DOHH2 (cell line): ENCODE results near the gene HTRA2.

ENCODE experiments used
- H3F3A ChIP-seq: fragments of 200-600 bp; sonication (generic), shearing (Covaris generic); 2 replicates; pipeline ENCODE4 v1.6.0; 2016; ENCODE audit warnings: antibody characterized with exemption, mild to moderate bottlenecking; ENCODE audit not compliant: control insufficient read depth, insufficient read depth
- H3K27ac ChIP-seq: fragments of 200-600 bp; sonication (generic); 2 replicates; pipeline ENCODE4 v1.5.1; 2014; ENCODE audit warnings: low read depth, mild to moderate bottlenecking, low read length, moderate library complexity
- H3K27me3 ChIP-seq: fragments of 200-600 bp; sonication (generic); 2 replicates; pipeline ENCODE4 v1.6.1; 2014; ENCODE audit warnings: mild to moderate bottlenecking, low read length, mixed read lengths; ENCODE audit not compliant: control insufficient read depth
- H3K36me3 ChIP-seq: fragments of 200-600 bp; sonication (generic); 2 replicates; pipeline ENCODE4 v1.6.1; 2014; ENCODE audit warnings: mild to moderate bottlenecking, low read length, moderate library complexity, mixed read lengths; ENCODE audit not compliant: control insufficient read depth
- H3K4me1 ChIP-seq: fragments of 200-600 bp; sonication (generic); 2 replicates; pipeline ENCODE4 v1.6.1; 2014; ENCODE audit warnings: mild to moderate bottlenecking, low read length, mixed read lengths; ENCODE audit not compliant: control insufficient read depth
- H3K4me2 ChIP-seq: fragments of 200-600 bp; sonication (generic); 2 replicates; pipeline ENCODE4 v1.6.0; 2014; ENCODE audit warnings: mild to moderate bottlenecking, low read length, moderate library complexity
- H3K4me3 ChIP-seq: fragments of 200-600 bp; sonication (generic); 2 replicates; pipeline ENCODE4 v1.5.1; 2014; ENCODE audit warnings: mild to moderate bottlenecking, low read length, mixed read lengths
- H3K79me2 ChIP-seq: fragments of 200-600 bp; sonication (generic); 2 replicates; pipeline ENCODE4 v1.6.1; 2014; ENCODE audit warnings: mild to moderate bottlenecking, low read length, mixed read lengths; ENCODE audit not compliant: control insufficient read depth
- H3K9me2 ChIP-seq: fragments of 200-600 bp; sonication (generic); replicated peaks from 2 replicates; pipeline ENCODE4 v1.6.1; 2014; ENCODE audit warnings: mild to moderate bottlenecking, low read length, mixed read lengths; ENCODE audit not compliant: control insufficient read depth
- H3K9me3 ChIP-seq: fragments of 200-600 bp; sonication (generic); 2 replicates; pipeline ENCODE4 v1.6.1; 2014; ENCODE audit warnings: antibody characterized with exemption, low read length, mixed read lengths; ENCODE audit not compliant: control insufficient read depth, insufficient read depth
- H4K20me1 ChIP-seq: fragments of 200-600 bp; sonication (generic); 2 replicates; pipeline ENCODE4 v1.6.0; 2014; ENCODE audit warnings: low read depth, mild to moderate bottlenecking, antibody characterized with exemption, low read length, moderate library complexity; ENCODE audit not compliant: control insufficient read depth, insufficient read depth
- EZH2phosphoT487 ChIP-seq: fragments of 200-600 bp; sonication (generic); IDR thresholded peaks from 2 replicates; pipeline ENCODE4 v1.6.1; 2017; ENCODE audit warnings: borderline replicate concordance, mild to moderate bottlenecking, antibody characterized with exemption, low read length, moderate library complexity, mixed read lengths
- TF ChIP-seq, protein P1 (sequence below): fragments of 200-600 bp; sonication (generic); IDR thresholded peaks from one replicate; pipeline ENCODE4 v1.5.1; 2014; ENCODE audit warnings: antibody characterized with exemption, mild to moderate bottlenecking, low read depth, low read length; ENCODE audit not compliant: poor library complexity, severe bottlenecking

HTRA2 gene

GRCh38 chr2:74532222-74532621 lies 2.5 kb downstream of the HTRA2 start:
- peaks cover under 1% of the 10 kb centered on the region for H3K27me3 ChIP-seq
- peaks cover 9% of the 10 kb centered on the region; the same call in 1 of the 2 replicates for H3F3A ChIP-seq
- peaks cover 43% of the 10 kb centered on the region for H3K79me2 ChIP-seq
- no peaks in the 10 kb centered on the region for H3K9me2 ChIP-seq
- no peaks in the 10 kb centered on the region for H3K9me3 ChIP-seq
- no peak overlapping the region for H3K4me3 ChIP-seq
- H3K4me2 ChIP-seq, result peak overlapping the region; percentile 94; the same call in 1 of the 2 replicates
- TF ChIP-seq, protein P1, sequence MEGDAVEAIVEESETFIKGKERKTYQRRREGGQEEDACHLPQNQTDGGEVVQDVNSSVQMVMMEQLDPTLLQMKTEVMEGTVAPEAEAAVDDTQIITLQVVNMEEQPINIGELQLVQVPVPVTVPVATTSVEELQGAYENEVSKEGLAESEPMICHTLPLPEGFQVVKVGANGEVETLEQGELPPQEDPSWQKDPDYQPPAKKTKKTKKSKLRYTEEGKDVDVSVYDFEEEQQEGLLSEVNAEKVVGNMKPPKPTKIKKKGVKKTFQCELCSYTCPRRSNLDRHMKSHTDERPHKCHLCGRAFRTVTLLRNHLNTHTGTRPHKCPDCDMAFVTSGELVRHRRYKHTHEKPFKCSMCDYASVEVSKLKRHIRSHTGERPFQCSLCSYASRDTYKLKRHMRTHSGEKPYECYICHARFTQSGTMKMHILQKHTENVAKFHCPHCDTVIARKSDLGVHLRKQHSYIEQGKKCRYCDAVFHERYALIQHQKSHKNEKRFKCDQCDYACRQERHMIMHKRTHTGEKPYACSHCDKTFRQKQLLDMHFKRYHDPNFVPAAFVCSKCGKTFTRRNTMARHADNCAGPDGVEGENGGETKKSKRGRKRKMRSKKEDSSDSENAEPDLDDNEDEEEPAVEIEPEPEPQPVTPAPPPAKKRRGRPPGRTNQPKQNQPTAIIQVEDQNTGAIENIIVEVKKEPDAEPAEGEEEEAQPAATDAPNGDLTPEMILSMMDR, result peak; percentile 56
- no peak for TF ChIP-seq EZH2phosphoT487
- H3K4me1 ChIP-seq, result peaks cover 30% of the 10 kb centered on the region
- H3K27ac ChIP-seq, result no peak overlapping the region
- H4K20me1 ChIP-seq, result no peaks in the 10 kb centered on the region
- peaks cover 49% of the 10 kb centered on the region for H3K36me3 ChIP-seq

- Histone ChIP-seq H3F3A (peaks cover 7% of the 10 kb centered on the region; the same call in 1 of the 2 replicates), H3K4me3 (no peak overlapping the region), H3K4me2 (no peak overlapping the region), H3K4me1 (peaks cover 18% of the 10 kb centered on the region), H3K27me3 (peaks cover 13% of the 10 kb centered on the region), H3K9me3 (no peaks in the 10 kb centered on the region), H3K9me2 (no peaks in the 10 kb centered on the region), H3K79me2 (peaks cover 31% of the 10 kb centered on the region), H3K27ac (no peak overlapping the region), H3K36me3 (peaks cover 37% of the 10 kb centered on the region), H4K20me1 (no peaks in the 10 kb centered on the region)
- TF ChIP-seq, protein P1, result no peak
- TF ChIP-seq EZH2phosphoT487, result no peak
Observed at GRCh38 chr2:74533464-74533863, 3.7 kb downstream of the HTRA2 start.

DNA sequence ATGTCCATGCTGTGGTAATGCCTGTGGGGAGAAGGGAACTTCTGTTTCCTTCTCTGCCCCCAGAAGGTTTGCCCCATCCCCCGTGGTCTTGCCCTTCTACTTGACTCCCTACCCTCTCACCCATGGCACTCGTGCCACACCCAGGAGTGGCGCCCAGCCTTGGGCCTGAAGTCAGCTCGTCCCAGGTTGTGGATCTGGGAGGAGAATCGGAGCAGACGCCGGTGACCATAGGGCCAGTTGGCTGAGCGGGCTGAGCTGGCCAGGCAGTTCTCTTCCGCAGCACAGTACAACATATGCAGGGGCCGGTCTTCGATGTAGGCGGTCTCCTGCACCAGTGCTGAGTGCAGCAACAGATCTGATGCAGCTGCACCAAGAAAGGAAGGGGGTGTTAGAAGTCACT lies 4.7 kb downstream of the HTRA2 start:
- no peak overlapping the region for H3K4me3 ChIP-seq
- H3K36me3 ChIP-seq, result peaks cover 27% of the 10 kb centered on the region
- peaks cover 22% of the 10 kb centered on the region for H3K27me3 ChIP-seq
- no peaks in the 10 kb centered on the region for H3K9me2 ChIP-seq
- H3K4me1 ChIP-seq, result peaks cover 19% of the 10 kb centered on the region
- TF ChIP-seq, protein P1, result no peak
- no peak for TF ChIP-seq EZH2phosphoT487
- H3K27ac ChIP-seq, result no peak overlapping the region
- H4K20me1 ChIP-seq, result no peaks in the 10 kb centered on the region
- no peaks in the 10 kb centered on the region for H3K9me3 ChIP-seq
- H3K79me2 ChIP-seq, result peaks cover 21% of the 10 kb centered on the region
- H3K4me2 ChIP-seq, result no peak overlapping the region
- H3F3A ChIP-seq, result peaks cover 7% of the 10 kb centered on the region; the same call in 1 of the 2 replicates
